ENCODE results near the gene UNC93B1. TPM values are rescaled to one million over a fixed set of nuclear protein-coding genes. Genes with fewer than 3 reads are reported as not detected.

Gene UNC93B1
- total RNA-seq, 6 donors from 2014 or later = 99.3 to 186 (median 124) TPM

DNA sequence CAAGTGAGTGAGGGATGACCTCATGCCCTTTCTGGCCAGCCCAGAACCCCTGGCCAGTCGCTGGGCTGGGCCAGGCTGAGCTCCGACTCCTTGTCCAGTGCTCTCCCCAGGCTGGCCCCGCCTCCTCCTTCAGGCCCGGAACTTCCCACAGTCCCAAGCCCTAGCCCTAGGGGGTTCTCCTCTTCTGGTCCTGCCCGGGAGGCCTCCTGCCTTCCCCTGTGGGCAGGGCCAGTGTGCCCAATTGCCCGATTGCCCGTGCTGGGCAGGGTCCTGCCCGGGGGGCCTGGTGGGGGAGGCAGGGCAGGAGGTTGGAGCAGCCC lies 39.1 kb upstream of the UNC93B1 start:
- H3K4me1 ChIP-seq = peaks cover 15 to 43% (median 28%) of the 10 kb centered on the region in 4 donors
- DNase-seq (no peak), ATAC-seq (ENCODE audit: low FRiP score in 2 of 2) (no peak)
- no peaks in the 10 kb centered on the region for H3K9me3 ChIP-seq
- no peak overlapping the region for H3K27ac ChIP-seq
- H3K4me3 ChIP-seq = no peak overlapping the region
- no peaks in the 10 kb centered on the region for H3K27me3 ChIP-seq
- peaks cover 14 to 69% (median 54%) of the 10 kb centered on the region in 4 donors for H3K36me3 ChIP-seq
- TF ChIP-seq POLR2AphosphoS5 (IDR thresholded peaks at IDR 0.05) (no peak), EP300 (IDR thresholded peaks at IDR 0.05) (no peak), POLR2A (IDR thresholded peaks at IDR 0.05) (no peak)
- TF ChIP-seq, protein P1, sequence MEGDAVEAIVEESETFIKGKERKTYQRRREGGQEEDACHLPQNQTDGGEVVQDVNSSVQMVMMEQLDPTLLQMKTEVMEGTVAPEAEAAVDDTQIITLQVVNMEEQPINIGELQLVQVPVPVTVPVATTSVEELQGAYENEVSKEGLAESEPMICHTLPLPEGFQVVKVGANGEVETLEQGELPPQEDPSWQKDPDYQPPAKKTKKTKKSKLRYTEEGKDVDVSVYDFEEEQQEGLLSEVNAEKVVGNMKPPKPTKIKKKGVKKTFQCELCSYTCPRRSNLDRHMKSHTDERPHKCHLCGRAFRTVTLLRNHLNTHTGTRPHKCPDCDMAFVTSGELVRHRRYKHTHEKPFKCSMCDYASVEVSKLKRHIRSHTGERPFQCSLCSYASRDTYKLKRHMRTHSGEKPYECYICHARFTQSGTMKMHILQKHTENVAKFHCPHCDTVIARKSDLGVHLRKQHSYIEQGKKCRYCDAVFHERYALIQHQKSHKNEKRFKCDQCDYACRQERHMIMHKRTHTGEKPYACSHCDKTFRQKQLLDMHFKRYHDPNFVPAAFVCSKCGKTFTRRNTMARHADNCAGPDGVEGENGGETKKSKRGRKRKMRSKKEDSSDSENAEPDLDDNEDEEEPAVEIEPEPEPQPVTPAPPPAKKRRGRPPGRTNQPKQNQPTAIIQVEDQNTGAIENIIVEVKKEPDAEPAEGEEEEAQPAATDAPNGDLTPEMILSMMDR (IDR thresholded peaks at IDR 0.05) = no peak
- WGBS, 2 donors = 89 to 90% methylated on average over 2 to 8 of the region's 8 CpGs

DNA sequence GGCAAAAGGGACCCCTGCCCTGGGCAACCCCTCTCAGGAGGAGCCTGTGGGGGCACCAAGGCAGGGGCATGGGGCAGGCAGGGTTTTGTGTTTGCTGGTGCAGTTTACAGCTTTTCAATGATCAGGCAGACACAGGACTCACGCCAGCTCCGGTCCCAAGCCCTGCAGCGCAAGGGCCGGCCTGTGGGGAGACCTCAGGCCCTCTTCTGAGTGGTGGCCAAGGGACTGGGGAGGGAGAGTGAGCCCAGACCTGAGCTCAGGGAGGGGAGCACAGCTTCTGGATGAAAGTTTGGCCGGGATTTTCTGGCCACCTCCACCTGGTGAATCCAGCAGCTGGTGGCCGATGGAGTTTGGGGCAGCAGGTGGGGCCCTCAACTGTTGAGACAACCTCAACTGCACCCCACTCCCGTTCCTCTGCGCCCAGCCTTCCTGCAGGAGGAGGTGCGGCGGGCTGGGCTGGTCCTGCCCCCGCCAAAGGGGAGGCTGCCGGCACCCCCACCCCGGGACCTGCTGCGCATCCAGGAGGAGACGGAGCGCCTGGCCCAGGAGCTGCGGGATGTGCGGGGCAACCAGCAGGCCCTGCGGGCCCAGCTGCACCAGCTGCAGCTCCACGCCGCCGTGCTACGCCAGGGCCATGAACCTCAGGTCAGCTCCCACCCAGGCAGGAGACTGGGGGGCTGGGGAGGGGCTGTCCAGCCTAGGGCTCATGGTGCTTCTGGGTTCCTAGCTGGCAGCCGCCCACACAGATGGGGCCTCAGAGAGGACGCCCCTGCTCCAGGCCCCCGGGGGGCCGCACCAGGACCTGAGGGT lies 38.5 kb upstream of the UNC93B1 start:
- peak overlapping the region in 3 of 4 donors; percentile 15 to 96 (median 95) for H3K27ac ChIP-seq
- DNase-seq (peak in 1 of 2 donors; percentile 82), ATAC-seq (ENCODE audit: low FRiP score in 2 of 2) (no peak)

DNA sequence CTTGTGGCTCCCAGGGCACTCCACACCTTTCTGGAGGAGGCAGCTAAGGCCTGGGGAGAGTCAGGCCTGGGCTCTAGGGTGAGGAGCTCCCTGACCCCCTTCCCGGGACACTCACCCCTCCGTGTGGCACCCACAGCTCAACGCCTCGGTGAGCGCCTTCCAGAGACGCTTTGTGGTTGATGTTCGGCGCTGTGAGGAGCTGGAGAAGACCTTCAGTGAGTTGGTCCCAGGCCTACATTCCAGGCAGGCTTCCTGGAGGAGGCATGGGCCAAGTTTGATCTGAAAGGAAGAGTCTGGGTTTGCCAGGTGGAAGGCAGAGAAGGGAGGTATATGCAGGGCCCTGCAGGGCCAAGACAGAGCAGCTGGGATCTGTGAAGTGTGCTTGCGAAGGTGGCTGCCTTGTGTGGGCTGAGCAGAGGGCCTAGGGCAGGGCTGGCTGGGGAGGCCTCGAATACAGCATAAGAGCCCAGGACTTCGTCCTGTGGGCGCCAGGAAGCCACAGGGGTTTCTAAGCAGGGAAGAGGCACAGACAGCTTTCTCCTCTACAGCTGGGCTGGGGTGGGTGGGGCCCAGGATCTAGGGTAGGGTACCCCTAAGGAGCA lies 37.8 kb upstream of the UNC93B1 start:
- no peak for DNase-seq
- peaks cover 28 to 51% (median 40%) of the 10 kb centered on the region in 4 donors for H3K4me1 ChIP-seq
- H3K36me3 ChIP-seq = peaks cover 14 to 57% (median 45%) of the 10 kb centered on the region in 4 donors

More for the DNA sequence above, 38.5 kb upstream of the UNC93B1 start:
- Histone ChIP-seq H3K9me3 (no peaks in the 10 kb centered on the region), H3K27me3 (no peaks in the 10 kb centered on the region), H3K36me3 (peaks cover 14 to 64% (median 48%) of the 10 kb centered on the region in 4 donors), H3K4me1 (peaks cover 21 to 44% (median 33%) of the 10 kb centered on the region in 4 donors), H3K4me3 (no peak overlapping the region)
- 94 to 100% methylated on average over 4 to 20 of the region's 27 CpGs for WGBS, 2 donors
- no peak for TF ChIP-seq POLR2A (IDR thresholded peaks at IDR 0.05)
- TF ChIP-seq, protein P1 (IDR thresholded peaks at IDR 0.05) = no peak
- no peak for TF ChIP-seq EP300 (IDR thresholded peaks at IDR 0.05)
- TF ChIP-seq POLR2AphosphoS5 (IDR thresholded peaks at IDR 0.05) = no peak

DNA sequence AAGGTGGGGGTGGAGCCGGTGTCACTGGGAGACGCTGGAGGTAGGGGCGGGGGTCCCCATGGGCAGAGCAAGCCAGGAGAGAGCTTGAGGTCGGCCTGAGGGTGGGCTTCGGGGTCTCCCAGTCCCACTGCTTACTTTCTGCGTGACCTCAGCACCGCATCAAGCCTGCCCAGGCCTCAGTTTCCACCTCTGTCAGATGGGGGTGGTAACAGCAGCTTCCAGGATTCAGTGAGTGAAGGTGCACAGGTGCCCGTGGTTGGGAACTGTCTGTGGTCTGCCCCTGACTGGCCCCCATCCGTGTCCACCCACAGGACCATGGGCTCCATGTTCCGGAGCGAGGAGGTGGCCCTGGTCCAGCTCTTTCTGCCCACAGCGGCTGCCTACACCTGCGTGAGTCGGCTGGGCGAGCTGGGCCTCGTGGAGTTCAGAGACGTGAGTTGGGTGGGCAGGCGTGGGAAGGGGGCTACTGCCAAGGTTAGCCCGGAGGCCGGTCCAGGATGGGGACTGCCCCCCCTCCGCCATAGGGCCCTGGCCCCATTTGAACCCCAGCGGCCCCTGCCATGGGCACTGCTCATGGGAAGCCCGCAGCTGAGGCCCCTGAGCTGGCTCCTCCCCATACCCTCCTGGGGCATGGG lies 37.2 kb upstream of the UNC93B1 start:
- TF ChIP-seq POLR2A (IDR thresholded peaks at IDR 0.05) = no peak
- TF ChIP-seq, protein P1 (IDR thresholded peaks at IDR 0.05) = no peak
- no peak for TF ChIP-seq EP300 (IDR thresholded peaks at IDR 0.05)
- 84 to 98% methylated on average over 8 to 21 of the region's 23 CpGs for WGBS, 2 donors

More for the DNA sequence above, 37.8 kb upstream of the UNC93B1 start:
- Histone ChIP-seq H3K9me3 (no peaks in the 10 kb centered on the region), H3K4me3 (peak overlapping the region in 1 of 4 donors; percentile 77), H3K27me3 (no peaks in the 10 kb centered on the region), H3K27ac (peak overlapping the region; percentile 86 to 98 (median 96))
- 70 to 83% methylated on average over 3 to 5 of the region's 12 CpGs for WGBS, 2 donors
- ATAC-seq (ENCODE audit: low FRiP score in 2 of 2) = no peak
- TF ChIP-seq EP300 (IDR thresholded peaks at IDR 0.05) = no peak
- TF ChIP-seq POLR2A (IDR thresholded peaks at IDR 0.05) = no peak
- TF ChIP-seq, protein P1 (IDR thresholded peaks at IDR 0.05) = no peak
- no peak for TF ChIP-seq POLR2AphosphoS5 (IDR thresholded peaks at IDR 0.05)

More for the DNA sequence above, 37.2 kb upstream of the UNC93B1 start:
- H3K27ac ChIP-seq = peak overlapping the region; percentile 86 to 98 (median 96)
- peaks cover 34 to 58% (median 47%) of the 10 kb centered on the region in 4 donors for H3K4me1 ChIP-seq
- no peak for ATAC-seq (ENCODE audit: low FRiP score in 2 of 2)
- peak in 1 of 2 donors; percentile 66 for DNase-seq
- H3K27me3 ChIP-seq = no peaks in the 10 kb centered on the region
- peaks cover 14 to 51% (median 39%) of the 10 kb centered on the region in 4 donors for H3K36me3 ChIP-seq
- no peaks in the 10 kb centered on the region for H3K9me3 ChIP-seq
- peak overlapping the region; percentile 67 to 84 (median 78) for H3K4me3 ChIP-seq

Measured in upper lobe of left lung (tissue), 6 donors.